ENCODE measurements around the gene NEK6.
"Not testable (repeated sequence)": the region's sequence is repeated elsewhere in the genome, so short reads cannot be mapped to it uniquely, and the experiment has no call there.

Gene NEK6

GRCh38 chr9:124231095-124231737 lies 26.5 kb upstream of the NEK6 start:
- 90% methylated on average over 8 of the region's 8 CpGs for WGBS
- no peaks in the 10 kb centered on the region for H3K27me3 ChIP-seq (ENCODE audit: insufficient read depth, low read length)
- H3K36me3 ChIP-seq (ENCODE audit: insufficient read depth, low read length) = no peaks in the 10 kb centered on the region
- no peak overlapping the region for H3K9ac ChIP-seq (ENCODE audit: low read depth, low read length)
- H3K9me3 ChIP-seq (ENCODE audit: insufficient read depth, low read depth, low read length) = no peaks in the 10 kb centered on the region
- H3K4me1 ChIP-seq (ENCODE audit: insufficient read depth, low read length) = no peaks in the 10 kb centered on the region
- H3K27ac ChIP-seq (ENCODE audit: low read depth, low read length) = no peak overlapping the region
- no peak overlapping the region for H3K4me3 ChIP-seq (ENCODE audit: low read length)

- Histone ChIP-seq H3K4me3 (ENCODE audit: low read length) (no peak overlapping the region), H3K27ac (ENCODE audit: low read depth, low read length) (no peak overlapping the region), H3K9ac (ENCODE audit: low read depth, low read length) (no peak overlapping the region), H3K27me3 (ENCODE audit: insufficient read depth, low read length) (no peaks in the 10 kb centered on the region; the same call in 1 of the 2 replicates), H3K9me3 (ENCODE audit: insufficient read depth, low read depth, low read length) (no peaks in the 10 kb centered on the region), H3K36me3 (ENCODE audit: insufficient read depth, low read length) (no peaks in the 10 kb centered on the region), H3K4me1 (ENCODE audit: insufficient read depth, low read length) (peaks cover 7% of the 10 kb centered on the region)
- 91% methylated on average over 4 of the region's 5 CpGs for WGBS
These were observed 19.1 kb upstream of the NEK6 start for GRCh38 chr9:124238546-124239140.

GRCh38 chr9:124239249-124240073 lies 18.3 kb upstream of the NEK6 start:
- no peak overlapping the region for H3K27ac ChIP-seq (ENCODE audit: low read depth, low read length)
- no peak overlapping the region for H3K9ac ChIP-seq (ENCODE audit: low read depth, low read length)
- H3K4me3 ChIP-seq (ENCODE audit: low read length) = no peak overlapping the region
- H3K27me3 ChIP-seq (ENCODE audit: insufficient read depth, low read length) = no peaks in the 10 kb centered on the region; the same call in 1 of the 2 replicates
- WGBS = 84% methylated on average over 7 of the region's 7 CpGs
- no peaks in the 10 kb centered on the region for H3K9me3 ChIP-seq (ENCODE audit: insufficient read depth, low read depth, low read length)
- peaks cover 7% of the 10 kb centered on the region for H3K4me1 ChIP-seq (ENCODE audit: insufficient read depth, low read length)
- H3K36me3 ChIP-seq (ENCODE audit: insufficient read depth, low read length) = no peaks in the 10 kb centered on the region

GRCh38 chr9:124242331-124243194 lies 15.2 kb upstream of the NEK6 start:
- Histone ChIP-seq H3K9me3 (ENCODE audit: insufficient read depth, low read depth, low read length) (no peaks in the 10 kb centered on the region), H3K4me3 (ENCODE audit: low read length) (no peak overlapping the region), H3K4me1 (ENCODE audit: insufficient read depth, low read length) (peaks cover 7% of the 10 kb centered on the region), H3K36me3 (ENCODE audit: insufficient read depth, low read length) (no peaks in the 10 kb centered on the region), H3K27ac (ENCODE audit: low read depth, low read length) (0 out of 2 replicates have a peak overlapping the region, but pooled peaks have one; percentile 11), H3K27me3 (ENCODE audit: insufficient read depth, low read length) (no peaks in the 10 kb centered on the region), H3K9ac (ENCODE audit: low read depth, low read length) (0 out of 2 replicates have a peak overlapping the region, but pooled peaks have one; percentile 0)
- WGBS = 65% methylated on average over 22 of the region's 24 CpGs

- H3K9ac ChIP-seq (ENCODE audit: low read depth, low read length); H3K9me3 ChIP-seq (ENCODE audit: insufficient read depth, low read depth, low read length); H3K27ac ChIP-seq (ENCODE audit: low read depth, low read length); H3K27me3 ChIP-seq (ENCODE audit: insufficient read depth, low read length); H3K4me1 ChIP-seq (ENCODE audit: insufficient read depth, low read length); H3K36me3 ChIP-seq (ENCODE audit: insufficient read depth, low read length); H3K4me3 ChIP-seq (ENCODE audit: low read length): not testable (repeated sequence)
- WGBS = 95% methylated on average over 5 of the region's 5 CpGs
These were observed 10.4 kb upstream of the NEK6 start for GRCh38 chr9:124247393-124247792.

- 92% methylated on average over 3 of the region's 3 CpGs for WGBS
- no peak overlapping the region for H3K4me3 ChIP-seq (ENCODE audit: low read length)
- H3K9me3 ChIP-seq (ENCODE audit: insufficient read depth, low read depth, low read length) = no peaks in the 10 kb centered on the region
- no peaks in the 10 kb centered on the region for H3K27me3 ChIP-seq (ENCODE audit: insufficient read depth, low read length)
- peaks cover 5% of the 10 kb centered on the region for H3K4me1 ChIP-seq (ENCODE audit: insufficient read depth, low read length)
- no peak overlapping the region for H3K27ac ChIP-seq (ENCODE audit: low read depth, low read length)
- H3K9ac ChIP-seq (ENCODE audit: low read depth, low read length) = no peak overlapping the region
- no peaks in the 10 kb centered on the region for H3K36me3 ChIP-seq (ENCODE audit: insufficient read depth, low read length)
These were observed 9.7 kb upstream of the NEK6 start for GRCh38 chr9:124248066-124248465.

- no peak overlapping the region for H3K9ac ChIP-seq (ENCODE audit: low read depth, low read length)
- H3K27ac ChIP-seq (ENCODE audit: low read depth, low read length) = no peak overlapping the region
- no peak overlapping the region for H3K4me3 ChIP-seq (ENCODE audit: low read length)
- H3K27me3 ChIP-seq (ENCODE audit: insufficient read depth, low read length) = no peaks in the 10 kb centered on the region
- 90% methylated on average over 4 of the region's 4 CpGs for WGBS
- no peaks in the 10 kb centered on the region for H3K9me3 ChIP-seq (ENCODE audit: insufficient read depth, low read depth, low read length)
- H3K36me3 ChIP-seq (ENCODE audit: insufficient read depth, low read length) = no peaks in the 10 kb centered on the region
- 0 out of 2 replicates have a peak, but pooled peaks cover 3% of the 10 kb centered on the region for H3K4me1 ChIP-seq (ENCODE audit: insufficient read depth, low read length)
These were observed 8.8 kb upstream of the NEK6 start for GRCh38 chr9:124248960-124249359.

GRCh38 chr9:124251204-124251603 lies 6.5 kb upstream of the NEK6 start:
- no peak overlapping the region for H3K27ac ChIP-seq (ENCODE audit: low read depth, low read length)
- no peak overlapping the region for H3K4me3 ChIP-seq (ENCODE audit: low read length)
- 0 out of 2 replicates have a peak, but pooled peaks cover 3% of the 10 kb centered on the region for H3K4me1 ChIP-seq (ENCODE audit: insufficient read depth, low read length)
- H3K36me3 ChIP-seq (ENCODE audit: insufficient read depth, low read length) = no peaks in the 10 kb centered on the region
- no peaks in the 10 kb centered on the region for H3K27me3 ChIP-seq (ENCODE audit: insufficient read depth, low read length)
- 87% methylated on average over 4 of the region's 4 CpGs for WGBS
- H3K9me3 ChIP-seq (ENCODE audit: insufficient read depth, low read depth, low read length) = no peaks in the 10 kb centered on the region
- no peak overlapping the region for H3K9ac ChIP-seq (ENCODE audit: low read depth, low read length)

- 64% methylated on average over 16 of the region's 16 CpGs for WGBS
- Histone ChIP-seq H3K36me3 (ENCODE audit: insufficient read depth, low read length) (no peaks in the 10 kb centered on the region), H3K9ac (ENCODE audit: low read depth, low read length) (no peak overlapping the region), H3K27ac (ENCODE audit: low read depth, low read length) (no peak overlapping the region), H3K9me3 (ENCODE audit: insufficient read depth, low read depth, low read length) (no peaks in the 10 kb centered on the region), H3K4me3 (ENCODE audit: low read length) (no peak overlapping the region), H3K27me3 (ENCODE audit: insufficient read depth, low read length) (no peaks in the 10 kb centered on the region), H3K4me1 (ENCODE audit: insufficient read depth, low read length) (0 out of 2 replicates have a peak, but pooled peaks cover 3% of the 10 kb centered on the region)
These were observed 6.0 kb upstream of the NEK6 start for GRCh38 chr9:124251605-124252378.

- not testable (repeated sequence) for H3K27me3 ChIP-seq (ENCODE audit: insufficient read depth, low read length); H3K36me3 ChIP-seq (ENCODE audit: insufficient read depth, low read length); H3K9me3 ChIP-seq (ENCODE audit: insufficient read depth, low read depth, low read length); H3K9ac ChIP-seq (ENCODE audit: low read depth, low read length); H3K27ac ChIP-seq (ENCODE audit: low read depth, low read length); H3K4me1 ChIP-seq (ENCODE audit: insufficient read depth, low read length); H3K4me3 ChIP-seq (ENCODE audit: low read length)
- 96% methylated on average over 6 of the region's 8 CpGs for WGBS
These were observed 4.9 kb upstream of the NEK6 start for GRCh38 chr9:124252878-124253277.

All from HUES64 (cell line).